Measurements from ENCODE around the gene PPP6R2. TPM values are rescaled to one million over a fixed set of nuclear protein-coding genes. Genes with fewer than 3 reads are reported as not detected.

Gene PPP6R2
- total RNA-seq, 1 donor from 2014 or later, result 55.9 TPM

- no peak for TF ChIP-seq CTCF (conservative IDR thresholded peaks at IDR 0.05)
- peak overlapping the region; percentile 83 for H3K27ac Mint-ChIP-seq (ENCODE audit: unreplicated experiment)
- H3K36me3 Mint-ChIP-seq (ENCODE audit: low read depth), result peaks cover 4% of the 10 kb centered on the region
- H3K27me3 Mint-ChIP-seq (ENCODE audit: low read depth), result no peaks in the 10 kb centered on the region
- no peaks in the 10 kb centered on the region for H3K9me3 Mint-ChIP-seq
- peaks cover 14% of the 10 kb centered on the region for H3K4me1 Mint-ChIP-seq
- no peak overlapping the region for H3K4me3 Mint-ChIP-seq
- DNase-seq (ENCODE audit: low read depth, low spot score), result no peak
These were observed 125.5 kb downstream of the PPP6R2 start for GRCh38 chr22:50468626-50469025.

- no peak for DNase-seq (ENCODE audit: low read depth, low spot score)
- peaks cover 20% of the 10 kb centered on the region for H3K4me1 Mint-ChIP-seq
- H3K9me3 Mint-ChIP-seq, result no peaks in the 10 kb centered on the region
- H3K27ac Mint-ChIP-seq (ENCODE audit: unreplicated experiment), result no peak overlapping the region
- no peaks in the 10 kb centered on the region for H3K27me3 Mint-ChIP-seq (ENCODE audit: low read depth)
- no peak overlapping the region for H3K4me3 Mint-ChIP-seq
- no peak for TF ChIP-seq CTCF (conservative IDR thresholded peaks at IDR 0.05)
- peaks cover 4% of the 10 kb centered on the region for H3K36me3 Mint-ChIP-seq (ENCODE audit: low read depth)
These were observed 126.5 kb downstream of the PPP6R2 start for GRCh38 chr22:50469377-50470305.

GRCh38 chr22:50470491-50470890 lies 127.4 kb downstream of the PPP6R2 start:
- H3K36me3 Mint-ChIP-seq (ENCODE audit: low read depth), result peaks cover 4% of the 10 kb centered on the region
- H3K9me3 Mint-ChIP-seq, result no peaks in the 10 kb centered on the region
- peaks cover 22% of the 10 kb centered on the region for H3K4me1 Mint-ChIP-seq
- TF ChIP-seq CTCF (conservative IDR thresholded peaks at IDR 0.05), result no peak
- H3K27ac Mint-ChIP-seq (ENCODE audit: unreplicated experiment), result no peak overlapping the region
- DNase-seq (ENCODE audit: low read depth, low spot score), result no peak
- peaks cover under 1% of the 10 kb centered on the region for H3K27me3 Mint-ChIP-seq (ENCODE audit: low read depth)
- H3K4me3 Mint-ChIP-seq, result peak overlapping the region; percentile 41

- Mint-ChIP-seq H3K27ac (ENCODE audit: unreplicated experiment) (no peak overlapping the region), H3K4me1 (peaks cover 23% of the 10 kb centered on the region), H3K4me3 (peak overlapping the region; percentile 73), H3K36me3 (ENCODE audit: low read depth) (peaks cover 4% of the 10 kb centered on the region), H3K27me3 (ENCODE audit: low read depth) (peaks cover 2% of the 10 kb centered on the region), H3K9me3 (no peaks in the 10 kb centered on the region)
- TF ChIP-seq CTCF (conservative IDR thresholded peaks at IDR 0.05), result no peak
- no peak for DNase-seq (ENCODE audit: low read depth, low spot score)
These were observed 128.2 kb downstream of the PPP6R2 start for GRCh38 chr22:50471197-50471847.

GRCh38 chr22:50471962-50472361 lies 128.8 kb downstream of the PPP6R2 start:
- H3K27ac Mint-ChIP-seq (ENCODE audit: unreplicated experiment), result no peak overlapping the region
- H3K27me3 Mint-ChIP-seq (ENCODE audit: low read depth), result peaks cover 4% of the 10 kb centered on the region
- DNase-seq (ENCODE audit: low read depth, low spot score), result no peak
- H3K4me3 Mint-ChIP-seq, result peak overlapping the region; percentile 73
- H3K9me3 Mint-ChIP-seq, result no peaks in the 10 kb centered on the region
- H3K36me3 Mint-ChIP-seq (ENCODE audit: low read depth), result peaks cover under 1% of the 10 kb centered on the region
- H3K4me1 Mint-ChIP-seq, result peaks cover 28% of the 10 kb centered on the region
- TF ChIP-seq CTCF (conservative IDR thresholded peaks at IDR 0.05), result no peak

Measured in neural crest cell (in vitro differentiated cells).